HEK293T (cell line): ENCODE data around the gene ZBTB40.

Source experiments
- BHLHE40 ChIP-seq: fragments of 450-650 bp; IDR thresholded peaks from 2 replicates; pipeline ENCODE4 v1.6.1; 2016; ENCODE audit warnings: mild to moderate bottlenecking, moderate library complexity, borderline replicate concordance
- FOXK2 ChIP-seq: fragments of 450-650 bp; IDR thresholded peaks from 2 replicates; pipeline ENCODE4 v1.6.1; 2016; ENCODE audit warnings: mild to moderate bottlenecking
- FOXM1 ChIP-seq: fragments of 450-650 bp; IDR thresholded peaks from 2 replicates; pipeline ENCODE4 v1.6.1; 2017; ENCODE audit warnings: mild to moderate bottlenecking, borderline replicate concordance
- NFRKB ChIP-seq: fragments of 450-650 bp; IDR thresholded peaks from 2 replicates; pipeline ENCODE4 v1.6.1; 2016; ENCODE audit warnings: mild to moderate bottlenecking, moderate library complexity
- SUZ12 ChIP-seq: fragments of 450-650 bp; IDR thresholded peaks from 2 replicates; pipeline ENCODE4 v1.6.1; 2016; ENCODE audit warnings: mild to moderate bottlenecking

DNA sequence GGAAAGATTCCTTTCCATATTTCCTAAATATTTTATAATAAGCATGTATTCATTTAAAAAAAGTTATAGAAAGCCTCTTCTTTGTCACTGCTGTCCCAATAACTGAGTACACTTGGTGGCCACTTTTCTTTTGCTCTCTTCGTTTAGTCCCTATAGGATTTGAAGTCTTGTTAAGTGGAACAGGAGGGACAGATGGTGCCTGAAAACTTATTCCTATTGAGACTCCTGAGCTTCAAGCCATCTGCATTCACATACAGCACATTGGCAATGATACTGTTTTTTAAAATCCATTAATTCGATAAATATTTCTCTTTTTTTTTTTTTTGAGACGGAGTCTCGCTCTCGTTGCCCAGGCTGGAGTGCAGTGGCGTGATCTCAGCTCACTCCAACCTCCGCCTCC, 2.0 kb upstream of the ZBTB40 start:
- TF ChIP-seq SUZ12 (no peak), FOXK2 (no peak), FOXM1 (no peak), NFRKB (no peak), BHLHE40 (no peak)
